ENCODE data around the gene MYCBP2. TPM values are rescaled to one million over a fixed set of nuclear protein-coding genes. Genes with fewer than 3 reads are reported as not detected.

The MYCBP2 gene
- total RNA-seq, 6 experiments from 2014 or later = 52.7 to 66.3 (median 54.9) TPM

GRCh38 chr13:77196052-77196618 lies 130.8 kb downstream of the MYCBP2 start:
- H3K27me3 Mint-ChIP-seq (ENCODE audit: insufficient read depth) = no peaks in the 10 kb centered on the region
- TF ChIP-seq, protein P1, sequence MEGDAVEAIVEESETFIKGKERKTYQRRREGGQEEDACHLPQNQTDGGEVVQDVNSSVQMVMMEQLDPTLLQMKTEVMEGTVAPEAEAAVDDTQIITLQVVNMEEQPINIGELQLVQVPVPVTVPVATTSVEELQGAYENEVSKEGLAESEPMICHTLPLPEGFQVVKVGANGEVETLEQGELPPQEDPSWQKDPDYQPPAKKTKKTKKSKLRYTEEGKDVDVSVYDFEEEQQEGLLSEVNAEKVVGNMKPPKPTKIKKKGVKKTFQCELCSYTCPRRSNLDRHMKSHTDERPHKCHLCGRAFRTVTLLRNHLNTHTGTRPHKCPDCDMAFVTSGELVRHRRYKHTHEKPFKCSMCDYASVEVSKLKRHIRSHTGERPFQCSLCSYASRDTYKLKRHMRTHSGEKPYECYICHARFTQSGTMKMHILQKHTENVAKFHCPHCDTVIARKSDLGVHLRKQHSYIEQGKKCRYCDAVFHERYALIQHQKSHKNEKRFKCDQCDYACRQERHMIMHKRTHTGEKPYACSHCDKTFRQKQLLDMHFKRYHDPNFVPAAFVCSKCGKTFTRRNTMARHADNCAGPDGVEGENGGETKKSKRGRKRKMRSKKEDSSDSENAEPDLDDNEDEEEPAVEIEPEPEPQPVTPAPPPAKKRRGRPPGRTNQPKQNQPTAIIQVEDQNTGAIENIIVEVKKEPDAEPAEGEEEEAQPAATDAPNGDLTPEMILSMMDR (IDR thresholded peaks at IDR 0.05) = no peak
- H3K4me3 Mint-ChIP-seq = no peak overlapping the region
- peaks cover 22% of the 10 kb centered on the region for H3K36me3 Mint-ChIP-seq (ENCODE audit: low read depth)
- no peak overlapping the region for H3K27ac Mint-ChIP-seq
- no peak for DNase-seq
- H3K9me3 Mint-ChIP-seq = no peaks in the 10 kb centered on the region
- no peaks in the 10 kb centered on the region for H3K4me1 Mint-ChIP-seq (ENCODE audit: low read depth)

GRCh38 chr13:77190349-77190958 lies 136.4 kb downstream of the MYCBP2 start:
- peaks cover 37% of the 10 kb centered on the region for H3K36me3 Mint-ChIP-seq (ENCODE audit: low read depth)
- TF ChIP-seq, protein P1 (IDR thresholded peaks at IDR 0.05) = no peak
- no peaks in the 10 kb centered on the region for H3K4me1 Mint-ChIP-seq (ENCODE audit: low read depth)
- DNase-seq = no peak
- no peak overlapping the region for H3K4me3 Mint-ChIP-seq
- H3K27ac Mint-ChIP-seq = no peak overlapping the region
- no peaks in the 10 kb centered on the region for H3K9me3 Mint-ChIP-seq
- no peaks in the 10 kb centered on the region for H3K27me3 Mint-ChIP-seq (ENCODE audit: insufficient read depth)

DNA sequence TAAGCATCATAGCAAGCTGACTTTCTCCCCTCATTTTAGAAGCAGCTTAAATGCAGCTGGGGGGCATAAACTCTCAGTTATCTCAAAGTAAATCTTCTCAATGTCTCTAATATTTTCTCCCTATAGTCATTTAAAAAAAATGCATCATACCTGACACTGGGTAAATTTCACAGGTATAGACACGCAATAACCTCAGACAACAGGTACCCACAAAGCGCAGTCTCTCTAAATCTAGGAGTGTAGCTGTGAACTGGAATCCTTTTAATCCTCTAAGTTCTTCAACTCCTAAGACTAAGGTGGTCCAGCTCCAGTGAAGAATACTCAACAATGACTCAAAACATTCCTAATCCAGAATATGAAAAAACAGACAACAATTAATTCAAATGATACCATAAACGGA lies 141.2 kb downstream of the MYCBP2 start:
- Mint-ChIP-seq H3K4me3 (no peak overlapping the region), H3K36me3 (ENCODE audit: low read depth) (peaks cover 38% of the 10 kb centered on the region), H3K9me3 (no peaks in the 10 kb centered on the region), H3K4me1 (ENCODE audit: low read depth) (no peaks in the 10 kb centered on the region), H3K27ac (no peak overlapping the region), H3K27me3 (ENCODE audit: insufficient read depth) (no peaks in the 10 kb centered on the region)
- TF ChIP-seq, protein P1 (IDR thresholded peaks at IDR 0.05) = no peak
- DNase-seq = no peak

DNA sequence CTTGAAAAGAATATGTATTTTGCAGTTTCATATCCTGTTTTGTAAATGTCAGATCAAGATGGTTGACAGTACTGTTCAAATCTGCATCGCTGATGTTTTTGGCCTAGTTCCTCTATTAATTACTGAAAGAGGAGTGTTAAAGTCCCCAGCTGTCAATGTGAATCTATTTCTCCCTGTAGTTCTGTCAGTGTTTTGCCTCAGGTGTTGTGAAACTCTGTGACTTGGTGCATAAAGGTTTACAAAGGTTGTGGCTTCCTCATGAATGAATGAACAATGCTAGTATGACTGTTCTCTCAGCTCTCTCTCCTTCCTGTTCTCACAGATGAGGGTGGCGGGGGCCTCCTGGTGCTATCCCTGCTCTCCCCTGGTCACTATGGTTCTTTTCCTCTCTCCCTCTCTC lies 142.4 kb downstream of the MYCBP2 start:
- TF ChIP-seq, protein P1 (IDR thresholded peaks at IDR 0.05) = no peak
- peaks cover 34% of the 10 kb centered on the region for H3K36me3 Mint-ChIP-seq (ENCODE audit: low read depth)
- H3K27me3 Mint-ChIP-seq (ENCODE audit: insufficient read depth) = no peaks in the 10 kb centered on the region
- no peaks in the 10 kb centered on the region for H3K9me3 Mint-ChIP-seq
- H3K4me3 Mint-ChIP-seq = no peak overlapping the region
- H3K27ac Mint-ChIP-seq = no peak overlapping the region
- no peaks in the 10 kb centered on the region for H3K4me1 Mint-ChIP-seq (ENCODE audit: low read depth)
- no peak for DNase-seq

DNA sequence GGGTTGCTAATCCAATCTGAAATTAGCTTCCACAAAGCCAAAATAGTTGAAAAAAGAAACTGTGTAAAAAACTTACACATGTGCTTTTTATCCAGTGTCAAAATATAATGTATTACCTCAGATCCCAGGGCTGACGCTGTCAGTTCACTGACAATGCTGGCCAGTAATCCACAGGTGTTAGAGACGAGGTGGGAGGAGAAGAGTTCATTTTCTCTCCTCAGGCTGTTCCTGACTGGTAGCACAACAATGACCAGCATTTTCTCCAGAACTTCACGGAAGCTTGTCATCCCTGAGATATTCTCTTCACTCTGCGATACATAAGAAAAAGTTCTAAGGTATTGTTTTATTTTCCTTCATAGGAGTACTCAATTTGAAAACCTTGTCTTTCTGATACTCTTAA lies 146.9 kb downstream of the MYCBP2 start:
- TF ChIP-seq, protein P1 (IDR thresholded peaks at IDR 0.05) = no peak
- Mint-ChIP-seq H3K4me1 (ENCODE audit: low read depth) (peaks cover 4% of the 10 kb centered on the region; the same call in 1 of the 2 replicates), H3K9me3 (no peaks in the 10 kb centered on the region), H3K36me3 (ENCODE audit: low read depth) (peaks cover 23% of the 10 kb centered on the region), H3K4me3 (no peak overlapping the region), H3K27me3 (ENCODE audit: insufficient read depth) (no peaks in the 10 kb centered on the region), H3K27ac (no peak overlapping the region)
- no peak for DNase-seq
